Measurements from ENCODE around the gene BCL2. TPM values are rescaled to one million over a fixed set of nuclear protein-coding genes. Genes with fewer than 3 reads are reported as not detected.

The BCL2 gene
- total and polyA plus RNA-seq, 2 experiments from 2014 or later, result 0.02 to 0.98 TPM

- H3K9me3 ChIP-seq (ENCODE audit: low read depth), result no peaks in the 10 kb centered on the region
- H3K27me3 ChIP-seq, result no peaks in the 10 kb centered on the region
- no peak for TF ChIP-seq CTCF (IDR thresholded peaks at IDR 0.05; ENCODE audit: low read depth, low read length)
- no peaks in the 10 kb centered on the region for H3K36me3 ChIP-seq
- peak in 1 of 2 donors; percentile 47 for DNase-seq (ENCODE audit: low read depth in 1 of 2, low spot score in 1 of 2)
- no peak overlapping the region for H3K27ac ChIP-seq
- no peak overlapping the region for H3K4me3 ChIP-seq
- H3K4me1 ChIP-seq (ENCODE audit: low read depth), result no peaks in the 10 kb centered on the region
These were observed 89.6 kb downstream of the BCL2 start for GRCh38 chr18:63229971-63230370.

GRCh38 chr18:63225434-63225833 is 94.1 kb downstream of the BCL2 start:
- Histone ChIP-seq H3K27ac (no peak overlapping the region), H3K9me3 (ENCODE audit: low read depth) (no peaks in the 10 kb centered on the region), H3K36me3 (no peaks in the 10 kb centered on the region), H3K4me3 (no peak overlapping the region), H3K27me3 (no peaks in the 10 kb centered on the region), H3K4me1 (ENCODE audit: low read depth) (no peaks in the 10 kb centered on the region)
- DNase-seq (ENCODE audit: low read depth in 1 of 2, low spot score in 1 of 2), result no peak
- no peak for TF ChIP-seq CTCF (IDR thresholded peaks at IDR 0.05; ENCODE audit: low read depth, low read length)

- no peak for TF ChIP-seq CTCF (IDR thresholded peaks at IDR 0.05; ENCODE audit: low read depth, low read length)
- Histone ChIP-seq H3K4me3 (no peak overlapping the region), H3K27ac (no peak overlapping the region), H3K4me1 (ENCODE audit: low read depth) (no peaks in the 10 kb centered on the region), H3K36me3 (no peaks in the 10 kb centered on the region), H3K9me3 (ENCODE audit: low read depth) (no peaks in the 10 kb centered on the region), H3K27me3 (no peaks in the 10 kb centered on the region)
- no peak for DNase-seq (ENCODE audit: low read depth in 1 of 2, low spot score in 1 of 2)
These were observed 94.9 kb downstream of the BCL2 start for GRCh38 chr18:63224630-63225029.

GRCh38 chr18:63223837-63224236 is 95.7 kb downstream of the BCL2 start:
- Histone ChIP-seq H3K9me3 (ENCODE audit: low read depth) (no peaks in the 10 kb centered on the region), H3K27me3 (no peaks in the 10 kb centered on the region)
- TF ChIP-seq CTCF (IDR thresholded peaks at IDR 0.05; ENCODE audit: low read depth, low read length), result no peak

GRCh38 chr18:63220903-63221302 is 98.7 kb downstream of the BCL2 start:
- Histone ChIP-seq H3K27ac (no peak overlapping the region), H3K9me3 (ENCODE audit: low read depth) (no peaks in the 10 kb centered on the region), H3K36me3 (no peaks in the 10 kb centered on the region), H3K27me3 (no peaks in the 10 kb centered on the region), H3K4me1 (ENCODE audit: low read depth) (no peaks in the 10 kb centered on the region), H3K4me3 (no peak overlapping the region)
- DNase-seq (ENCODE audit: low read depth in 1 of 2, low spot score in 1 of 2), result no peak
- no peak for TF ChIP-seq CTCF (IDR thresholded peaks at IDR 0.05; ENCODE audit: low read depth, low read length)

More at GRCh38 chr18:63223837-63224236, 95.7 kb downstream of the BCL2 start:
- Histone ChIP-seq H3K27ac (no peak overlapping the region), H3K4me3 (no peak overlapping the region), H3K36me3 (no peaks in the 10 kb centered on the region), H3K4me1 (ENCODE audit: low read depth) (no peaks in the 10 kb centered on the region)
- no peak for DNase-seq (ENCODE audit: low read depth in 1 of 2, low spot score in 1 of 2)

- H3K4me1 ChIP-seq (ENCODE audit: low read depth), result peaks cover 3% of the 10 kb centered on the region
These were observed 101.1 kb downstream of the BCL2 start for GRCh38 chr18:63218472-63218871.

More at GRCh38 chr18:63218472-63218871, 101.1 kb downstream of the BCL2 start:
- H3K36me3 ChIP-seq, result no peaks in the 10 kb centered on the region
- no peak for TF ChIP-seq CTCF (IDR thresholded peaks at IDR 0.05; ENCODE audit: low read depth, low read length)
- H3K9me3 ChIP-seq (ENCODE audit: low read depth), result no peaks in the 10 kb centered on the region
- H3K27me3 ChIP-seq, result no peaks in the 10 kb centered on the region
- no peak overlapping the region for H3K4me3 ChIP-seq
- no peak for DNase-seq (ENCODE audit: low read depth in 1 of 2, low spot score in 1 of 2)
- H3K27ac ChIP-seq, result no peak overlapping the region

All from cardiac muscle cell (in vitro differentiated cells and primary cell).